WTC11 (cell line): ENCODE measurements around the gene ARID3B. TPM values are rescaled to one million over a fixed set of nuclear protein-coding genes. Genes with fewer than 3 reads are reported as not detected.
"Not testable (repeated sequence)": the region's sequence is repeated elsewhere in the genome, so short reads cannot be mapped to it uniquely, and the experiment has no call there.

ENCODE experiments used
- ATAC-seq: fragments of 200-7000 bp; cut with Tn5 transposase; 2 replicates; pipeline ENCODE4 v1.10.0; 2021; ENCODE audit warnings: mild to moderate bottlenecking, moderate library complexity
- CTCF ChIA-PET: fragments of 300-600 bp; sonication (Branson Sonifier 250); formaldehyde crosslinking; loops from one replicate; lab custom pipeline; 2021; ENCODE audit warnings: antibody characterized with exemption; lab: Charles Lee
- POLR2A ChIA-PET: fragments of 350-600 bp; sonication (Branson Sonifier 250); formaldehyde crosslinking; loops from one replicate; lab custom pipeline; 2021; ENCODE audit warnings: antibody characterized with exemption; lab: Charles Lee
- DNase-seq: peaks from one replicate; pipeline ENCODE4 v3.0.0; 2021; ENCODE audit warnings: low spot score
- H3K27ac Mint-ChIP-seq: 2 replicates; pipeline ENCODE4 v1.8.0; 2021; ENCODE audit warnings: mixed read lengths
- H3K27me3 Mint-ChIP-seq: 2 replicates; pipeline ENCODE4 v1.8.0; 2021; ENCODE audit warnings: low read depth, mild to moderate bottlenecking, moderate library complexity, mixed read lengths
- H3K36me3 Mint-ChIP-seq: 2 replicates; pipeline ENCODE4 v1.8.0; 2021; ENCODE audit warnings: mixed read lengths
- H3K4me1 Mint-ChIP-seq: 2 replicates; pipeline ENCODE4 v1.8.0; 2022; ENCODE audit warnings: mixed read lengths
- H3K4me3 Mint-ChIP-seq: 2 replicates; pipeline ENCODE4 v1.8.0; 2021; ENCODE audit warnings: mild to moderate bottlenecking, moderate library complexity, mixed read lengths
- H3K9me3 Mint-ChIP-seq: 2 replicates; pipeline ENCODE4 v1.8.0; 2021; ENCODE audit warnings: mixed read lengths
- ATF1 ChIP-seq: sonication (generic); formaldehyde crosslinking; IDR thresholded peaks from 2 replicates; pipeline ENCODE4 v1.8.1; 2023; ENCODE audit warnings: mild to moderate bottlenecking, moderate library complexity, missing genetic modification reagents
- ATF3 ChIP-seq: sonication (generic); formaldehyde crosslinking; conservative IDR thresholded peaks from 2 replicates; pipeline ENCODE4 v1.8.1; 2022; ENCODE audit warnings: mild to moderate bottlenecking, missing genetic modification reagents
- CREB1 ChIP-seq: sonication (generic); formaldehyde crosslinking; IDR thresholded peaks from 2 replicates; pipeline ENCODE4 v1.8.0; 2023; ENCODE audit warnings: mild to moderate bottlenecking, missing genetic modification reagents
- EMX1 ChIP-seq: fragments of 250-450 bp; sonication (Bioruptor Pico); IDR thresholded peaks from 2 replicates; pipeline ENCODE4 v1.8.0; 2021; ENCODE audit warnings: mild to moderate bottlenecking
- ESRRA ChIP-seq: sonication (generic); formaldehyde crosslinking; IDR thresholded peaks from 2 replicates; pipeline ENCODE4 v1.8.1; 2022; ENCODE audit warnings: mild to moderate bottlenecking, missing genetic modification reagents, borderline replicate concordance
- ETV6 ChIP-seq: sonication (generic); formaldehyde crosslinking; IDR thresholded peaks from 2 replicates; pipeline ENCODE4 v1.8.1; 2022; ENCODE audit warnings: mild to moderate bottlenecking, missing genetic modification reagents
- MXD4 ChIP-seq: fragments of 250-450 bp; sonication (Bioruptor Pico); IDR thresholded peaks from 2 replicates; pipeline ENCODE4 v1.8.0; 2021; ENCODE audit warnings: mild to moderate bottlenecking, moderate library complexity, borderline replicate concordance
- MYBL2 ChIP-seq: sonication (generic); formaldehyde crosslinking; IDR thresholded peaks from 2 replicates; pipeline ENCODE4 v1.8.1; 2023; ENCODE audit warnings: mild to moderate bottlenecking, moderate library complexity, missing genetic modification reagents
- SMAD3 ChIP-seq: sonication (generic); formaldehyde crosslinking; IDR thresholded peaks from 2 replicates; pipeline ENCODE4 v1.8.0; 2022; ENCODE audit warnings: missing genetic modification reagents, mild to moderate bottlenecking, borderline replicate concordance
- ZNF121 ChIP-seq: sonication (generic); formaldehyde crosslinking; IDR thresholded peaks from 2 replicates; pipeline ENCODE4 v1.8.0; 2023; ENCODE audit warnings: missing genetic modification reagents
- ZNF263 ChIP-seq: sonication (generic); formaldehyde crosslinking; IDR thresholded peaks from 2 replicates; pipeline ENCODE4 v1.8.1; 2022; ENCODE audit warnings: low read depth, mild to moderate bottlenecking, moderate library complexity, missing genetic modification reagents
- ZNF416 ChIP-seq: fragments of 250-450 bp; sonication (Bioruptor Pico); IDR thresholded peaks from 2 replicates; pipeline ENCODE4 v1.9.0; 2021; ENCODE audit warnings: mild to moderate bottlenecking, inconsistent platforms
- ZNF425 ChIP-seq: fragments of 250-450 bp; sonication (Bioruptor Pico); conservative IDR thresholded peaks from 2 replicates; pipeline ENCODE4 v1.9.0; 2021; ENCODE audit warnings: mild to moderate bottlenecking
- total RNA-seq: library from RNA; stranded (reverse); gene quantifications from 3 replicates; pipeline ENCODE4 v1.2.3, GENCODE V29; 2021
- TF ChIP-seq, protein P1 (sequence below): sonication (generic); formaldehyde crosslinking; IDR thresholded peaks from 2 replicates; pipeline ENCODE4 v1.8.0; 2022; ENCODE audit warnings: mild to moderate bottlenecking, missing genetic modification reagents
- TF ChIP-seq, protein P2 (sequence below): sonication (generic); formaldehyde crosslinking; IDR thresholded peaks from 2 replicates; pipeline ENCODE4 v1.8.1; 2022; ENCODE audit warnings: mild to moderate bottlenecking, moderate library complexity, missing genetic modification reagents

The ARID3B gene
- total RNA-seq, 1 experiment from 2014 or later = 133 TPM

DNA sequence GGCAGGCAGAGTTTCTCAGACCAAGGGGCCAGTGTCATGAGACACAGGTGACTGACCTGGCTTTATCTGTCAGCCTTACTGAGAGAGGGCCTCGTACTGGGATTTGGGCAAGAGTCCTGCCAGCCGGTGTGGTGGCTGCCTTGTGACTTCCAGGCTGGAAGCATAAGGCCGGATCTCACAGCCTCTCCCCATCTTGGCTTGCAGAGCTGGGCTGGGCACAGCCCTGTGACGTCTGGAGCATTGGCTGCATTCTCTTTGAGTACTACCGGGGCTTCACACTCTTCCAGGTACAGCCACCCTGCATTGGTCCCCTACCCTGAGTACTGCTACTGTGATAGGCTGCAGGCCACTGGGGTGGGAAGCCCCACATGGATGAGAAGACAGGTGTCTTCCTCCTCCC is 86.7 kb downstream of the ARID3B start:
- Mint-ChIP-seq H3K9me3 (no peaks in the 10 kb centered on the region), H3K27me3 (no peaks in the 10 kb centered on the region), H3K27ac (no peak overlapping the region), H3K36me3 (peaks cover 69% of the 10 kb centered on the region), H3K4me3 (no peak overlapping the region), H3K4me1 (no peaks in the 10 kb centered on the region)
- CTCF ChIA-PET = interaction anchor here (1.2 to 1.3 kb wide), 2 partner anchors 141 to 143 kb away, joined by 4 to 5 read pairs; no protein-coding TSS in a partner anchor
- TF ChIP-seq MXD4 (no peak), ESRRA (CRISPR knock-in tag) (no peak), ATF3 (CRISPR knock-in tag) (no peak), ZNF121 (CRISPR knock-in tag) (no peak), SMAD3 (CRISPR knock-in tag) (no peak)
- TF ChIP-seq, protein P1, sequence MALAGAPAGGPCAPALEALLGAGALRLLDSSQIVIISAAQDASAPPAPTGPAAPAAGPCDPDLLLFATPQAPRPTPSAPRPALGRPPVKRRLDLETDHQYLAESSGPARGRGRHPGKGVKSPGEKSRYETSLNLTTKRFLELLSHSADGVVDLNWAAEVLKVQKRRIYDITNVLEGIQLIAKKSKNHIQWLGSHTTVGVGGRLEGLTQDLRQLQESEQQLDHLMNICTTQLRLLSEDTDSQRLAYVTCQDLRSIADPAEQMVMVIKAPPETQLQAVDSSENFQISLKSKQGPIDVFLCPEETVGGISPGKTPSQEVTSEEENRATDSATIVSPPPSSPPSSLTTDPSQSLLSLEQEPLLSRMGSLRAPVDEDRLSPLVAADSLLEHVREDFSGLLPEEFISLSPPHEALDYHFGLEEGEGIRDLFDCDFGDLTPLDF (CRISPR knock-in tag) = no peak
- TF ChIP-seq, protein P2, sequence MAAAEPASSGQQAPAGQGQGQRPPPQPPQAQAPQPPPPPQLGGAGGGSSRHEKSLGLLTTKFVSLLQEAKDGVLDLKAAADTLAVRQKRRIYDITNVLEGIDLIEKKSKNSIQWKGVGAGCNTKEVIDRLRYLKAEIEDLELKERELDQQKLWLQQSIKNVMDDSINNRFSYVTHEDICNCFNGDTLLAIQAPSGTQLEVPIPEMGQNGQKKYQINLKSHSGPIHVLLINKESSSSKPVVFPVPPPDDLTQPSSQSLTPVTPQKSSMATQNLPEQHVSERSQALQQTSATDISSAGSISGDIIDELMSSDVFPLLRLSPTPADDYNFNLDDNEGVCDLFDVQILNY = no peak
- ATAC-seq (no peak), DNase-seq (no peak)
- POLR2A ChIA-PET = no interaction called here

- no peak for TF ChIP-seq CREB1 (CRISPR knock-in tag)
- TF ChIP-seq ZNF263 = no peak
- TF ChIP-seq ETV6 (CRISPR knock-in tag) = no peak
- no peak for TF ChIP-seq MYBL2 (CRISPR knock-in tag)
- no peak for TF ChIP-seq EMX1 (CRISPR knock-in tag)
- no peak for TF ChIP-seq ZNF416 (CRISPR knock-in tag)
- no peaks in the 10 kb centered on the region for H3K27me3 Mint-ChIP-seq
- no peak for DNase-seq
- H3K36me3 Mint-ChIP-seq = peaks cover 65% of the 10 kb centered on the region
- H3K9me3 Mint-ChIP-seq = no peaks in the 10 kb centered on the region
- H3K4me3 Mint-ChIP-seq = no peak overlapping the region
- no peaks in the 10 kb centered on the region for H3K4me1 Mint-ChIP-seq
- ATAC-seq = no peak
- POLR2A ChIA-PET = no interaction called here
- CTCF ChIA-PET = interaction anchor here (0.9 to 1.3 kb wide), 2 partner anchors 140 to 143 kb away, joined by 4 to 5 read pairs; no protein-coding TSS in a partner anchor
- H3K27ac Mint-ChIP-seq = no peak overlapping the region
Observed at GRCh38 chr15:74628199-74628598, 87.2 kb downstream of the ARID3B start.

DNA sequence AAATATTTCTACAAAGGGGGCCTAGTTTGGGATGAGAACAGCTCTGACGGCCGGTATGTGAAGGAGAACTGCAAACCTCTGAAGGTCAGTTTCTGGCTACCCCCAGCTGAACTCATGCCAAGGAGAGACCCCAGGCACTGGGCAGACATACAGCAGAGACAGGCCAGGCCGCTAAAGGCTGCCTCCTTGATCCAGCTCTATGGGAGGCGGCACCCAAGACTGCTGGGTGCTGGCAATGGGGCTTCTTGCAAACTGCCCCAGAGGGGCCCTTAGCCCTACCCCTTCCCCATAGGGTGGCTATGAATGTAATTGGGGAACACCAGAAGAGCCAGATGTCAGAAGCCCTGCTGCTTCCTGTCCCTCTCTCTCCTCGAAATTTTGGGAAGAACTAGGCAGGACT is 87.9 kb downstream of the ARID3B start:
- DNase-seq (no peak), ATAC-seq (no peak)
- TF ChIP-seq ZNF425 (CRISPR knock-in tag) (no peak), ATF1 (CRISPR knock-in tag) (no peak)
- Mint-ChIP-seq H3K4me1 (no peaks in the 10 kb centered on the region), H3K4me3 (no peak overlapping the region), H3K36me3 (peaks cover 62% of the 10 kb centered on the region), H3K9me3 (no peaks in the 10 kb centered on the region), H3K27ac (no peak overlapping the region), H3K27me3 (no peaks in the 10 kb centered on the region)
- POLR2A ChIA-PET = no interaction called here
- CTCF ChIA-PET = interaction anchor here (0.9 to 1.3 kb wide), 2 partner anchors 139 to 142 kb away, joined by 4 to 5 read pairs; no protein-coding TSS in a partner anchor

GRCh38 chr15:74629696-74630095 is 88.7 kb downstream of the ARID3B start:
- ATAC-seq, H3K4me1 Mint-ChIP-seq: not testable (repeated sequence)
- peaks cover 61% of the 10 kb centered on the region for H3K36me3 Mint-ChIP-seq

More at GRCh38 chr15:74629696-74630095, 88.7 kb downstream of the ARID3B start:
- H3K4me3 Mint-ChIP-seq, H3K9me3 Mint-ChIP-seq, H3K27ac Mint-ChIP-seq, DNase-seq, H3K27me3 Mint-ChIP-seq: not testable (repeated sequence)
- POLR2A ChIA-PET = interaction anchor here (0.6 kb wide), 1 partner anchor 1000 kb away, joined by 5 read pairs; no protein-coding TSS in a partner anchor
- CTCF ChIA-PET = interaction anchor here (1.5 to 14.6 kb wide), 6 partner anchors 10 to 321 kb away, joined by 3 to 409 read pairs (median 8); partner anchors contain the start of gene ULK3
